Stimulated activated naive B cell treated with anti-CD40 and anti-IgM and Interleukin-4, amounts not matched to agents 10 μg/mL and 1 μg/mL and 100 μg/mL, for 72 hours (primary cell): ENCODE data around the gene SLC1A4.

Experiments
- ATAC-seq, 2 donors: fragments of 150-1000 bp; cut with Tn5 transposase; replicated peaks; 2 replicates each; pipeline ENCODE4 v1.10.0; 2021; ENCODE audit warnings: moderate library complexity in 1 of 2
- DNase-seq: peaks from one replicate; pipeline ENCODE4 v3.0.0; 2021
- H3K27ac Mint-ChIP-seq: one replicate; pipeline ENCODE4 v1.8.0; 2022; ENCODE audit warnings: mild to moderate bottlenecking, mixed read lengths
- H3K27me3 Mint-ChIP-seq, 2 donors: one replicate each; pipeline ENCODE4 v1.8.0; 2022; ENCODE audit warnings: mixed read lengths in 2 of 2
- H3K36me3 Mint-ChIP-seq, 2 donors: one replicate each; pipeline ENCODE4 v1.8.0; 2022; ENCODE audit warnings: mixed read lengths in 2 of 2, mild to moderate bottlenecking in 1 of 2
- H3K4me1 Mint-ChIP-seq, 2 donors: one replicate each; pipeline ENCODE4 v1.8.0; 2022; ENCODE audit warnings: mixed read lengths in 2 of 2, mild to moderate bottlenecking in 1 of 2
- H3K4me3 Mint-ChIP-seq, 2 donors: one replicate each; pipeline ENCODE4 v1.8.0; 2022; ENCODE audit warnings: mild to moderate bottlenecking in 2 of 2, mixed read lengths in 2 of 2, moderate library complexity in 1 of 2
- H3K9me3 Mint-ChIP-seq, 2 donors: one replicate each; pipeline ENCODE4 v1.8.0; 2022; ENCODE audit warnings: mixed read lengths in 2 of 2, mild to moderate bottlenecking in 1 of 2

Gene SLC1A4

GRCh38 chr2:64975232-64975821 lies 13.9 kb upstream of the SLC1A4 start:
- Mint-ChIP-seq H3K4me1 (peaks cover 13 to 19% of the 10 kb centered on the region in 2 donors), H3K27ac (no peak overlapping the region), H3K36me3 (peaks cover 3 to 4% of the 10 kb centered on the region in 2 donors), H3K9me3 (no peaks in the 10 kb centered on the region), H3K27me3 (no peaks in the 10 kb centered on the region), H3K4me3 (no peak overlapping the region)
- DNase-seq (no peak), ATAC-seq (no peak)

- Mint-ChIP-seq H3K9me3 (no peaks in the 10 kb centered on the region), H3K4me3 (no peak overlapping the region), H3K27me3 (no peaks in the 10 kb centered on the region), H3K27ac (no peak overlapping the region), H3K36me3 (peaks cover 3 to 5% of the 10 kb centered on the region in 2 donors), H3K4me1 (peaks cover 14 to 22% of the 10 kb centered on the region in 2 donors)
- no peak for DNase-seq
- peak in 1 of 2 donors; percentile 12 for ATAC-seq
These were observed 12.9 kb upstream of the SLC1A4 start for GRCh38 chr2:64976276-64976675.

- Mint-ChIP-seq H3K27ac (no peak overlapping the region), H3K9me3 (no peaks in the 10 kb centered on the region), H3K4me1 (peaks cover 26 to 44% of the 10 kb centered on the region in 2 donors), H3K36me3 (peaks cover 6% of the 10 kb centered on the region in 2 donors), H3K27me3 (no peaks in the 10 kb centered on the region), H3K4me3 (no peak overlapping the region)
- DNase-seq = no peak
- ATAC-seq = peak; percentile 50 to 68
These were observed 10.5 kb upstream of the SLC1A4 start for GRCh38 chr2:64978514-64979268.

- Mint-ChIP-seq H3K4me1 (peaks cover 30 to 40% of the 10 kb centered on the region in 2 donors), H3K4me3 (no peak overlapping the region), H3K27me3 (no peaks in the 10 kb centered on the region), H3K36me3 (peaks cover 7 to 12% of the 10 kb centered on the region in 2 donors), H3K27ac (no peak overlapping the region), H3K9me3 (no peaks in the 10 kb centered on the region)
- ATAC-seq (peak in 1 of 2 donors; percentile 12), DNase-seq (no peak)
These were observed 9.5 kb upstream of the SLC1A4 start for GRCh38 chr2:64979744-64980143.

- Mint-ChIP-seq H3K4me1 (peaks cover 34 to 40% of the 10 kb centered on the region in 2 donors), H3K27me3 (no peaks in the 10 kb centered on the region), H3K27ac (no peak overlapping the region), H3K36me3 (peaks cover 9 to 14% of the 10 kb centered on the region in 2 donors), H3K9me3 (no peaks in the 10 kb centered on the region), H3K4me3 (no peak overlapping the region)
- DNase-seq (no peak), ATAC-seq (no peak)
These were observed 9.0 kb upstream of the SLC1A4 start for GRCh38 chr2:64980183-64980582.

GRCh38 chr2:64982311-64982857 lies 6.8 kb upstream of the SLC1A4 start:
- Mint-ChIP-seq H3K4me1 (peaks cover 39 to 60% of the 10 kb centered on the region in 2 donors), H3K4me3 (peak overlapping the region; percentile 5 to 43), H3K9me3 (no peaks in the 10 kb centered on the region), H3K27me3 (no peaks in the 10 kb centered on the region), H3K27ac (peak overlapping the region; percentile 26), H3K36me3 (peaks cover 20 to 23% of the 10 kb centered on the region in 2 donors)
- DNase-seq (no peak), ATAC-seq (peak; percentile 82 to 83)

- H3K4me1 Mint-ChIP-seq = peaks cover 41 to 66% of the 10 kb centered on the region in 2 donors
- no peaks in the 10 kb centered on the region for H3K9me3 Mint-ChIP-seq
- H3K4me3 Mint-ChIP-seq = no peak overlapping the region
- ATAC-seq = no peak
- H3K27ac Mint-ChIP-seq = no peak overlapping the region
- DNase-seq = no peak
- H3K36me3 Mint-ChIP-seq = peaks cover 20 to 23% of the 10 kb centered on the region in 2 donors
- H3K27me3 Mint-ChIP-seq = no peaks in the 10 kb centered on the region
These were observed 6.3 kb upstream of the SLC1A4 start for GRCh38 chr2:64982932-64983331.

- no peak for DNase-seq
- H3K4me3 Mint-ChIP-seq = no peak overlapping the region
- no peak overlapping the region for H3K27ac Mint-ChIP-seq
- H3K36me3 Mint-ChIP-seq = peaks cover 18 to 26% of the 10 kb centered on the region in 2 donors
- ATAC-seq = no peak
- H3K9me3 Mint-ChIP-seq = no peaks in the 10 kb centered on the region
- peaks cover 38 to 62% of the 10 kb centered on the region in 2 donors for H3K4me1 Mint-ChIP-seq
- H3K27me3 Mint-ChIP-seq = no peaks in the 10 kb centered on the region
These were observed 3.8 kb upstream of the SLC1A4 start for GRCh38 chr2:64985447-64985846.

- no peaks in the 10 kb centered on the region for H3K9me3 Mint-ChIP-seq
- peaks cover 40 to 65% of the 10 kb centered on the region in 2 donors for H3K4me1 Mint-ChIP-seq
- DNase-seq (peak; percentile 17), ATAC-seq (no peak)
- peak overlapping the region; percentile 86 to 95 for H3K4me3 Mint-ChIP-seq
- no peaks in the 10 kb centered on the region for H3K27me3 Mint-ChIP-seq
- peaks cover 29 to 36% of the 10 kb centered on the region in 2 donors for H3K36me3 Mint-ChIP-seq
- H3K27ac Mint-ChIP-seq = peak overlapping the region; percentile 93
These were observed 1.9 kb upstream of the SLC1A4 start for GRCh38 chr2:64987001-64987955.

- no peak for DNase-seq
- H3K4me3 Mint-ChIP-seq = peak overlapping the region; percentile 86 to 95
- peaks cover 41 to 65% of the 10 kb centered on the region in 2 donors for H3K4me1 Mint-ChIP-seq
- no peaks in the 10 kb centered on the region for H3K27me3 Mint-ChIP-seq
- H3K36me3 Mint-ChIP-seq = peaks cover 34 to 43% of the 10 kb centered on the region in 2 donors
- no peaks in the 10 kb centered on the region for H3K9me3 Mint-ChIP-seq
- H3K27ac Mint-ChIP-seq = peak overlapping the region; percentile 93
- ATAC-seq = no peak
These were observed 1.2 kb upstream of the SLC1A4 start for GRCh38 chr2:64987956-64988419.

GRCh38 chr2:64988420-64989125 lies 626 bp upstream of the SLC1A4 start:
- peak; percentile 70 for DNase-seq
- H3K27ac Mint-ChIP-seq = peak overlapping the region; percentile 91
- H3K27me3 Mint-ChIP-seq = no peaks in the 10 kb centered on the region
- peaks cover 44 to 67% of the 10 kb centered on the region in 2 donors for H3K4me1 Mint-ChIP-seq
- peak overlapping the region; percentile 86 to 95 for H3K4me3 Mint-ChIP-seq
- peak; percentile 58 to 59 for ATAC-seq
- H3K36me3 Mint-ChIP-seq = peaks cover 38 to 49% of the 10 kb centered on the region in 2 donors
- no peaks in the 10 kb centered on the region for H3K9me3 Mint-ChIP-seq

- Mint-ChIP-seq H3K4me3 (peak overlapping the region; percentile 86 to 95), H3K4me1 (peaks cover 39 to 75% of the 10 kb centered on the region in 2 donors), H3K9me3 (no peaks in the 10 kb centered on the region), H3K36me3 (peaks cover 40 to 52% of the 10 kb centered on the region in 2 donors), H3K27me3 (no peaks in the 10 kb centered on the region), H3K27ac (peak overlapping the region; percentile 88)
- ATAC-seq (no peak), DNase-seq (no peak)
These were observed 899 bp downstream of the SLC1A4 start for GRCh38 chr2:64989982-64990614.

- Mint-ChIP-seq H3K36me3 (peaks cover 38 to 50% of the 10 kb centered on the region in 2 donors), H3K27ac (no peak overlapping the region), H3K9me3 (no peaks in the 10 kb centered on the region)
These were observed 1.7 kb downstream of the SLC1A4 start for GRCh38 chr2:64990876-64991275.

More at GRCh38 chr2:64990876-64991275, 1.7 kb downstream of the SLC1A4 start:
- H3K4me3 Mint-ChIP-seq = peak overlapping the region; percentile 86 to 95
- peaks cover 39 to 70% of the 10 kb centered on the region in 2 donors for H3K4me1 Mint-ChIP-seq
- ATAC-seq (no peak), DNase-seq (no peak)
- H3K27me3 Mint-ChIP-seq = no peaks in the 10 kb centered on the region
